DOHH2 (cell line): ENCODE data around the gene PDK3.

ENCODE experiments used
- H3F3A ChIP-seq: fragments of 200-600 bp; sonication (generic), shearing (Covaris generic); 2 replicates; pipeline ENCODE4 v1.6.0; 2016; ENCODE audit warnings: antibody characterized with exemption, mild to moderate bottlenecking; ENCODE audit not compliant: control insufficient read depth, insufficient read depth
- H3K27ac ChIP-seq: fragments of 200-600 bp; sonication (generic); 2 replicates; pipeline ENCODE4 v1.5.1; 2014; ENCODE audit warnings: low read depth, mild to moderate bottlenecking, low read length, moderate library complexity
- H3K27me3 ChIP-seq: fragments of 200-600 bp; sonication (generic); 2 replicates; pipeline ENCODE4 v1.6.1; 2014; ENCODE audit warnings: mild to moderate bottlenecking, low read length, mixed read lengths; ENCODE audit not compliant: control insufficient read depth
- H3K36me3 ChIP-seq: fragments of 200-600 bp; sonication (generic); 2 replicates; pipeline ENCODE4 v1.6.1; 2014; ENCODE audit warnings: mild to moderate bottlenecking, low read length, moderate library complexity, mixed read lengths; ENCODE audit not compliant: control insufficient read depth
- H3K4me1 ChIP-seq: fragments of 200-600 bp; sonication (generic); 2 replicates; pipeline ENCODE4 v1.6.1; 2014; ENCODE audit warnings: mild to moderate bottlenecking, low read length, mixed read lengths; ENCODE audit not compliant: control insufficient read depth
- H3K4me2 ChIP-seq: fragments of 200-600 bp; sonication (generic); 2 replicates; pipeline ENCODE4 v1.6.0; 2014; ENCODE audit warnings: mild to moderate bottlenecking, low read length, moderate library complexity
- H3K4me3 ChIP-seq: fragments of 200-600 bp; sonication (generic); 2 replicates; pipeline ENCODE4 v1.5.1; 2014; ENCODE audit warnings: mild to moderate bottlenecking, low read length, mixed read lengths
- H3K79me2 ChIP-seq: fragments of 200-600 bp; sonication (generic); 2 replicates; pipeline ENCODE4 v1.6.1; 2014; ENCODE audit warnings: mild to moderate bottlenecking, low read length, mixed read lengths; ENCODE audit not compliant: control insufficient read depth
- H3K9me2 ChIP-seq: fragments of 200-600 bp; sonication (generic); replicated peaks from 2 replicates; pipeline ENCODE4 v1.6.1; 2014; ENCODE audit warnings: mild to moderate bottlenecking, low read length, mixed read lengths; ENCODE audit not compliant: control insufficient read depth
- H3K9me3 ChIP-seq: fragments of 200-600 bp; sonication (generic); 2 replicates; pipeline ENCODE4 v1.6.1; 2014; ENCODE audit warnings: antibody characterized with exemption, low read length, mixed read lengths; ENCODE audit not compliant: control insufficient read depth, insufficient read depth
- H4K20me1 ChIP-seq: fragments of 200-600 bp; sonication (generic); 2 replicates; pipeline ENCODE4 v1.6.0; 2014; ENCODE audit warnings: low read depth, mild to moderate bottlenecking, antibody characterized with exemption, low read length, moderate library complexity; ENCODE audit not compliant: control insufficient read depth, insufficient read depth
- EZH2phosphoT487 ChIP-seq: fragments of 200-600 bp; sonication (generic); IDR thresholded peaks from 2 replicates; pipeline ENCODE4 v1.6.1; 2017; ENCODE audit warnings: borderline replicate concordance, mild to moderate bottlenecking, antibody characterized with exemption, low read length, moderate library complexity, mixed read lengths
- TF ChIP-seq, protein P1 (sequence below): fragments of 200-600 bp; sonication (generic); IDR thresholded peaks from one replicate; pipeline ENCODE4 v1.5.1; 2014; ENCODE audit warnings: antibody characterized with exemption, mild to moderate bottlenecking, low read depth, low read length; ENCODE audit not compliant: poor library complexity, severe bottlenecking

Gene PDK3

GRCh38 chrX:24482823-24483415 is 17.8 kb downstream of the PDK3 start:
- H3K4me1 ChIP-seq: peaks cover 23% of the 10 kb centered on the region

GRCh38 chrX:24483596-24483995 is 18.5 kb downstream of the PDK3 start:
- no peaks in the 10 kb centered on the region for H3K9me2 ChIP-seq
- H3K27me3 ChIP-seq: no peaks in the 10 kb centered on the region
- no peaks in the 10 kb centered on the region for H4K20me1 ChIP-seq
- H3F3A ChIP-seq: no peaks in the 10 kb centered on the region
- TF ChIP-seq, protein P1, sequence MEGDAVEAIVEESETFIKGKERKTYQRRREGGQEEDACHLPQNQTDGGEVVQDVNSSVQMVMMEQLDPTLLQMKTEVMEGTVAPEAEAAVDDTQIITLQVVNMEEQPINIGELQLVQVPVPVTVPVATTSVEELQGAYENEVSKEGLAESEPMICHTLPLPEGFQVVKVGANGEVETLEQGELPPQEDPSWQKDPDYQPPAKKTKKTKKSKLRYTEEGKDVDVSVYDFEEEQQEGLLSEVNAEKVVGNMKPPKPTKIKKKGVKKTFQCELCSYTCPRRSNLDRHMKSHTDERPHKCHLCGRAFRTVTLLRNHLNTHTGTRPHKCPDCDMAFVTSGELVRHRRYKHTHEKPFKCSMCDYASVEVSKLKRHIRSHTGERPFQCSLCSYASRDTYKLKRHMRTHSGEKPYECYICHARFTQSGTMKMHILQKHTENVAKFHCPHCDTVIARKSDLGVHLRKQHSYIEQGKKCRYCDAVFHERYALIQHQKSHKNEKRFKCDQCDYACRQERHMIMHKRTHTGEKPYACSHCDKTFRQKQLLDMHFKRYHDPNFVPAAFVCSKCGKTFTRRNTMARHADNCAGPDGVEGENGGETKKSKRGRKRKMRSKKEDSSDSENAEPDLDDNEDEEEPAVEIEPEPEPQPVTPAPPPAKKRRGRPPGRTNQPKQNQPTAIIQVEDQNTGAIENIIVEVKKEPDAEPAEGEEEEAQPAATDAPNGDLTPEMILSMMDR: no peak
- H3K4me3 ChIP-seq: no peak overlapping the region
- peaks cover 20% of the 10 kb centered on the region for H3K4me1 ChIP-seq
- H3K4me2 ChIP-seq: no peak overlapping the region
- H3K9me3 ChIP-seq: no peaks in the 10 kb centered on the region
- H3K79me2 ChIP-seq: peaks cover 26% of the 10 kb centered on the region
- H3K27ac ChIP-seq: no peak overlapping the region
- no peaks in the 10 kb centered on the region for H3K36me3 ChIP-seq

More at GRCh38 chrX:24482823-24483415, 17.8 kb downstream of the PDK3 start:
- Histone ChIP-seq H4K20me1 (no peaks in the 10 kb centered on the region), H3K4me3 (no peak overlapping the region), H3F3A (no peaks in the 10 kb centered on the region), H3K9me3 (no peaks in the 10 kb centered on the region), H3K9me2 (no peaks in the 10 kb centered on the region), H3K4me2 (no peak overlapping the region), H3K27ac (no peak overlapping the region), H3K79me2 (peaks cover 32% of the 10 kb centered on the region), H3K36me3 (no peaks in the 10 kb centered on the region), H3K27me3 (no peaks in the 10 kb centered on the region)
- no peak for TF ChIP-seq EZH2phosphoT487
- TF ChIP-seq, protein P1: no peak

GRCh38 chrX:24485323-24485722 is 20.2 kb downstream of the PDK3 start:
- no peak overlapping the region for H3K4me2 ChIP-seq
- H3F3A ChIP-seq: no peaks in the 10 kb centered on the region
- no peaks in the 10 kb centered on the region for H3K36me3 ChIP-seq
- no peaks in the 10 kb centered on the region for H3K27me3 ChIP-seq
- no peaks in the 10 kb centered on the region for H3K9me3 ChIP-seq
- peaks cover 3% of the 10 kb centered on the region for H3K4me1 ChIP-seq
- no peaks in the 10 kb centered on the region for H4K20me1 ChIP-seq
- H3K27ac ChIP-seq: no peak overlapping the region
- H3K9me2 ChIP-seq: no peaks in the 10 kb centered on the region
- H3K79me2 ChIP-seq: peaks cover 11% of the 10 kb centered on the region
- no peak overlapping the region for H3K4me3 ChIP-seq
- no peak for TF ChIP-seq EZH2phosphoT487
- TF ChIP-seq, protein P1: no peak
